Stimulated activated CD8-positive, alpha-beta memory T cell treated with anti-CD3 and anti-CD28 coated beads, Interleukin-15, amount 100 ng/mL, for 48 hours (primary cell): Measurements from ENCODE around the gene PNPLA6.

ENCODE experiments used
- DNase-seq, 2 donors: peaks; one replicate each; pipeline ENCODE4 v3.0.0-alpha.2; 2020; ENCODE audit warnings: low read depth in 2 of 2

Gene PNPLA6

GRCh38 chr19:7515645-7516151 is 19.8 kb upstream of the PNPLA6 start, which contains the start of gene ZNF358:
ZNF358 (plus strand) TSS chr19:7516103; CDS start chr19:7519243, 3,140 bp downstream.
- DNase-seq: peak; percentile 38 to 44

DNA sequence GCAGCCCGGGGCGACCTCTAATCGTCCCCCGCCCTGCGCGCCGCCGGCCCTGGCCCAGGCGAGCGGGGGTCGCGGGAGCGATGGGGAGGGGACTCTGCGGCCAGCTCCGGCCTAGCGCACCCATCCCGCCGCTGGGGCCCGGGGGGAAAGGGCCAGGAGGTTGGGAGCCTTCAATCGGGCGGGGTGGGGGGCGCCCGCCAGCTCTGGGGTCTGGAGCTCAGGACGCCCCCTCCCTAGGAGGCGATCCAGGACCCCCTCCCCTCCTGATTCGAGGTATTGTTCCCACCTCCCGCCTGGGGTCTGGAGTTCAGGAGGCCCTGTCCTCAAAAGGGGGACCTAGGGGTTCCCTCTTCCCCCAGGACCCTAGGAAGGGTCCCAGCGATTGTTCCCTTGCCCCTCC is 19.2 kb upstream of the PNPLA6 start:
- no peak for DNase-seq

DNA sequence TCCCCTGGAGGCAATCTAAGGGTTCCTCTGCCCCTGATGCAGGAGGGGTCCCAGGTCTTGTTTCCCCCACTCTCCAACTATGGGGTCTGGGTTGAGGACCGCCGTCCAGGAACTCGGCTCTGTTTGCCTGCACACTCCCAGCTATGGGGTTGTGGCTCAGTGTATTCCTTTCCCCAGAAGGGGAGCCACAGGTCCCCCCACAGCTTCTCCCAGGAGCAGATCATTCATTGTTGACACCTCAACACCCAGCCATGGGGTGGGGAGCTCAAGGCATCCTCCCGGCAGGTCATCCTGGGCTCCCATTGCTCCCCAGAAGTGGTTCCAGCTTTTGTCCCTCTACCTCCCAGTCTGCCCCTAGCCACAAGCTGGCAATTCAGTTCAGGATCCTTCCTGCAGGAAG is 18.6 kb upstream of the PNPLA6 start:
- no peak for DNase-seq

DNA sequence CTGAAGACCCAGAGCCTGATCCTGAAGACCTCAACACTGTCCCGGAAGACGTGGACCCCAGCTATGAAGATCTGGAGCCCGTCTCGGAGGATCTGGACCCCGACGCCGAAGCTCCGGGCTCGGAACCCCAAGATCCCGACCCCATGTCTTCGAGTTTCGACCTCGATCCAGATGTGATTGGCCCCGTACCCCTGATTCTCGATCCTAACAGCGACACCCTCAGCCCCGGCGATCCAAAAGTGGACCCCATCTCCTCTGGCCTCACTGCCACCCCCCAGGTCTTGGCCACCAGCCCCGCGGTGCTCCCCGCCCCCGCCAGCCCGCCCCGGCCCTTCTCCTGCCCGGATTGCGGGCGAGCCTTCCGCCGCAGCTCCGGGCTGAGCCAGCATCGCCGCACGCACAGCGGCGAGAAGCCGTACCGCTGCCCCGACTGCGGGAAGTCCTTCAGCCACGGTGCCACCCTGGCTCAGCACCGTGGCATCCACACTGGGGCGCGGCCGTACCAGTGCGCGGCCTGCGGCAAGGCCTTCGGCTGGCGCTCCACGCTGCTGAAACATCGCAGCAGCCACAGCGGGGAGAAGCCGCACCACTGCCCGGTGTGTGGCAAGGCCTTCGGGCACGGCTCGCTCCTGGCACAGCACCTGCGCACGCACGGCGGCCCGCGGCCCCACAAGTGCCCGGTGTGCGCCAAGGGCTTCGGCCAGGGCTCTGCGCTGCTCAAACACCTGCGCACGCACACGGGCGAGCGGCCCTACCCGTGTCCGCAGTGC is 16.0 kb upstream of the PNPLA6 start:
- no peak for DNase-seq

DNA sequence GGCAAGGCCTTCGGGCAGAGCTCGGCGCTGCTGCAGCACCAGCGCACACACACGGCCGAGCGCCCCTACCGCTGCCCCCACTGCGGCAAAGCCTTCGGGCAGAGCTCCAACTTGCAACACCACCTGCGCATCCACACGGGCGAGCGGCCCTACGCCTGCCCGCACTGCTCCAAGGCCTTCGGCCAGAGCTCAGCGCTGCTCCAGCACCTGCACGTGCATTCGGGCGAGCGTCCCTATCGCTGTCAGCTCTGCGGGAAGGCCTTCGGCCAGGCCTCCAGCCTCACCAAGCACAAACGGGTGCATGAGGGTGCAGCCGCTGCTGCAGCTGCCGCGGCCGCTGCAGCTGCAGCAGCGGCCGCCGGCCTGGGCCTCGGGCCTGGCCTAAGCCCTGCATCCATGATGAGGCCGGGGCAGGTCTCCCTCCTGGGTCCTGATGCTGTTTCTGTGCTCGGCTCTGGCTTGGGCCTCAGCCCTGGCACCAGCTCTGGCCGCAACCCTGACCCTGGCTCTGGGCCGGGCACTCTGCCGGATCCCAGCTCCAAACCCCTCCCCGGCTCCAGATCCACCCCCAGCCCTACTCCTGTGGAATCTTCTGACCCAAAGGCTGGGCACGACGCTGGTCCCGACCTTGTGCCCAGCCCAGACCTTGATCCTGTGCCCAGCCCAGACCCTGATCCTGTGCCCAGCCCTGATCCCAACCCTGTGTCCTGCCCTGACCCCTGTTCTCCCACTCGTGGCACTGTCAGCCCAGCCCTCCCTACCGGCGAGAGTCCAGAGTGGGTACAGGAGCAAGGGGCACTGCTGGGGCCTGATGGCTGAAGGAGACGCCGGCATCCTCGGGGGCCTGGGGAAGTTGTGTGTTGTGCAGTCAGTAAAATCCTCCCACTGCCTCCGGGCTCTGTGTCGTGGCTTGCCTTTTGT is 15.1 kb upstream of the PNPLA6 start:
- DNase-seq: no peak

- no peak for DNase-seq
These were observed 13.9 kb upstream of the PNPLA6 start for GRCh38 chr19:7521551-7522071.

GRCh38 chr19:7522072-7522922 is 13.2 kb upstream of the PNPLA6 start, which contains the start of gene MCOLN1:
MCOLN1 (plus strand) TSS chr19:7522624; CDS start chr19:7522751, 127 bp downstream.
- DNase-seq: peak; percentile 99 to 100

GRCh38 chr19:7522923-7523667 is 12.4 kb upstream of the PNPLA6 start:
- no peak for DNase-seq

DNA sequence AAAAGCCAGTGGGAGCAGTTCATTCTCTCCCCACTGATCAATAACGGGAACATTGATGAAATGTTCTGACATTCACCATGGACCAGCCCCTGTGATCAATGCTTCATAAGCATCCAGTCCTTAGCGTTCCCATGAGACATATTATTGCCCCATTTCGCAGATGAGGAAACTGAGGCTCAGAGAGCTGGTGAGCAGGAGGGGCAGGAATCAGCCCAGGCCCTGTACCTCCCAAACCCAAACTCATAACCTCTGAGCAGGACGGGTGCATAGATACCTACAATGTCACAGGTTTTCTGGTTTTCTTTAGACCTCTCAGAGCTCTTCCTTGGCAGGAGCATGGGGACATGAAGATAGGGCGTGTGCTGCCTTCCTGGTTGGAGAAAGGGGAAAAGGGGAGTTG is 11.0 kb upstream of the PNPLA6 start:
- no peak for DNase-seq

DNA sequence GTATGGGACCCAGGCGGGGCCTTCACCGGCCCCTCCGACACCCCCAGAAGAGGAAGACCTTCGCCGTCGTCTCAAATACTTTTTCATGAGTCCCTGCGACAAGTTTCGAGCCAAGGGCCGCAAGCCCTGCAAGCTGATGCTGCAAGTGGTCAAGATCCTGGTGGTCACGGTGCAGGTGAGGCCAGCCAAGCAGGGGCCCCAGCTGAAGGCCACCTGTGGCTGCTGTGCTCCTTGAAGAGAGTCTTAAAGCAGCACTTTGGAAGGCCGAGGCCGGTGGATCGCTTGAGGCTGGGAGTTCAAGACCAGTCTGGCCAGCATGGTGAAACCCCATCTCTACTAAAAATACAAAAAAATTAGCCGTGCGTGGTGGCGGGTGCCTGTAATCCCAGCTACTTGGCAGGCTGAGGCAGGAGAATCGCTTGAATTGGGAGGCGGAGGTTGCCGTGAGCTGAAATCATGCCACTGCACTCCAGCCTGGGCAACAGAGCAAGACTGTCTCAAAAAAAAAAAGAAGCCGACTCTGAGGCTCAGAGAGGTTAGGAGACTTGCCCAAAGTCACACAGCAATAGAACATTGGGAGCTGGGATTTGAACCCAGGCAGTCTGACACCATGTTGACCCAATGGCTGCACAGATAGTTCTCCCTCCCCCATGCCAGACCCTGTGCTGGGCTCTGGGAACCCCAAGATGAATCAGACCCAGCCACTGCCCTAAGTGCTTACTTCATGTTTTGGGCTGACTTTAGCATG is 10.4 kb upstream of the PNPLA6 start:
- DNase-seq: no peak

- no peak for DNase-seq
These were observed 9.2 kb upstream of the PNPLA6 start for GRCh38 chr19:7526059-7526929.

DNA sequence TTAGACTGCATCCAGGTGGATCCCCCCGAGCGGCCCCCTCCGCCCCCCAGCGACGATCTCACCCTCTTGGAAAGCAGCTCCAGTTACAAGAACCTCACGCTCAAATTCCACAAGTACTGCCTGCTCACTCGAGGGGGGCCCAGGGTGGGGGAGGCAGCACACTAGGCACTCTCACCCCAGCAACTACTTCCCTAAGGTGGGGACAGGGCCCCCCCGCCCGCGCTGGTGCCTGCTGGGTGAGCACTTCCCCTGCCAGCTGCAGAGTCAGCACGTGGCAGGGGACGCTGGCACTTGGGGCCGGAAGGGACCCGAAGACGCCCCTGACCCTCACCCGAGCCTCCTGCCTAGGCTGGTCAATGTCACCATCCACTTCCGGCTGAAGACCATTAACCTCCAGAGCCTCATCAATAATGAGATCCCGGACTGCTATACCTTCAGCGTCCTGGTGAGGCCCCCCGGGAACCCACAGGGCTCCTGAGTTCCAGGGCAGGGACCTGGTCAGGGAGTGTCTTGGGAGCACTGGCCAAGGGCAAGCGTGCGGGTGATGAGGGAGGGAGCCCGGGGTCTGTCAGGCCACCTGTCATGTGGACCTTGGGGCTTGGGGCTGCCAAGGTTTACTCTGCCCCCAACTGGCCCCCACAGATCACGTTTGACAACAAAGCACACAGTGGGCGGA is 7.9 kb upstream of the PNPLA6 start:
- DNase-seq: no peak

DNA sequence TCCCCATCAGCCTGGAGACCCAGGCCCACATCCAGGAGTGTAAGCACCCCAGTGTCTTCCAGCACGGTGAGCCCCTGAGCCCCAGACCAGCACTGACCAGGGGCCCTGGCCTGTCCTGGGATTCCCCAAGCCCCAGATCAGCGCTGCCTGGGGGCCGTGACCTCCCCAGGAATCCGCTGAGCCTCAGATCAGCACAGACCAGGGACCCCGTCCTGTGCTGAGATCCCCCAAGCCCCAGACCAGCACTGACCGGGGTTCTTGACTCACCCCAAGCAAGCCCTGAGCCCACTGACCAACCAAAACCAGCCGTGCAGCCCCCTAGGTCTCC is 7.4 kb upstream of the PNPLA6 start:
- no peak for DNase-seq

GRCh38 chr19:7528522-7529245 is 6.8 kb upstream of the PNPLA6 start:
- no peak for DNase-seq

DNA sequence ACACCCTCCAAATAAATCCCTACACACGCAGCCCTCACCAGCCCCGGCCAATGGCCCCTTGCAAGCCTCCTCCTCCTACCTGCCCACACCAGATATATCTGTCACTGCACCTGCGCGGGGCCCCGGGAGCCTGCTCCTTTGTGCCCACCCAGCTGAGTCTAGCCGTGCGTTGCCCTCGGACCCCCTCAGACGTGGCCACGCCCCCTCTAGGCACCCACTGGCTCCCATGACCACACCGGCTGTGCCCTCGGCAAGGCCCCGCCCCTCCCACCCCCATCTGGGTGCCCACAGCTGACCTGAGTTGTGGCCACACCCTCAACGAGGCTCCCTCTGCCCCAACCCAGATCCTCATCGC is 6.3 kb upstream of the PNPLA6 start:
- no peak for DNase-seq

GRCh38 chr19:7529610-7530490 is 5.7 kb upstream of the PNPLA6 start:
- DNase-seq: no peak
